ENCODE results near the gene ZNF174.

Gene ZNF174

GRCh38 chr16:3400446-3400778, 603 bp upstream of the ZNF174 start:
- Histone ChIP-seq H3K4me3 (peak overlapping the region; percentile 92), H3K27ac (peak overlapping the region; percentile 79 to 90)
- TF ChIP-seq, protein P1, sequence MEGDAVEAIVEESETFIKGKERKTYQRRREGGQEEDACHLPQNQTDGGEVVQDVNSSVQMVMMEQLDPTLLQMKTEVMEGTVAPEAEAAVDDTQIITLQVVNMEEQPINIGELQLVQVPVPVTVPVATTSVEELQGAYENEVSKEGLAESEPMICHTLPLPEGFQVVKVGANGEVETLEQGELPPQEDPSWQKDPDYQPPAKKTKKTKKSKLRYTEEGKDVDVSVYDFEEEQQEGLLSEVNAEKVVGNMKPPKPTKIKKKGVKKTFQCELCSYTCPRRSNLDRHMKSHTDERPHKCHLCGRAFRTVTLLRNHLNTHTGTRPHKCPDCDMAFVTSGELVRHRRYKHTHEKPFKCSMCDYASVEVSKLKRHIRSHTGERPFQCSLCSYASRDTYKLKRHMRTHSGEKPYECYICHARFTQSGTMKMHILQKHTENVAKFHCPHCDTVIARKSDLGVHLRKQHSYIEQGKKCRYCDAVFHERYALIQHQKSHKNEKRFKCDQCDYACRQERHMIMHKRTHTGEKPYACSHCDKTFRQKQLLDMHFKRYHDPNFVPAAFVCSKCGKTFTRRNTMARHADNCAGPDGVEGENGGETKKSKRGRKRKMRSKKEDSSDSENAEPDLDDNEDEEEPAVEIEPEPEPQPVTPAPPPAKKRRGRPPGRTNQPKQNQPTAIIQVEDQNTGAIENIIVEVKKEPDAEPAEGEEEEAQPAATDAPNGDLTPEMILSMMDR (IDR thresholded peaks at IDR 0.05): no peak
- DNase-seq (ENCODE audit: low spot score): no peak

GRCh38 chr16:3401719-3402397, 843 bp downstream of the ZNF174 start:
- H3K4me3 ChIP-seq: peak overlapping the region; percentile 92
- peak overlapping the region; percentile 79 to 90 for H3K27ac ChIP-seq
- TF ChIP-seq, protein P1 (IDR thresholded peaks at IDR 0.05): no peak
- no peak for DNase-seq (ENCODE audit: low spot score)

GRCh38 chr16:3408561-3409197, 7.7 kb downstream of the ZNF174 start:
- Histone ChIP-seq H3K4me3 (peak overlapping the region; percentile 22), H3K27ac (no peak overlapping the region)
- TF ChIP-seq, protein P1 (IDR thresholded peaks at IDR 0.05): no peak
- no peak for DNase-seq (ENCODE audit: low spot score)

GRCh38 chr16:3413730-3414379, 12.8 kb downstream of the ZNF174 start:
- TF ChIP-seq, protein P1 (IDR thresholded peaks at IDR 0.05): no peak
- Histone ChIP-seq H3K27ac (no peak overlapping the region), H3K4me3 (no peak overlapping the region)
- DNase-seq (ENCODE audit: low spot score): no peak

DNA sequence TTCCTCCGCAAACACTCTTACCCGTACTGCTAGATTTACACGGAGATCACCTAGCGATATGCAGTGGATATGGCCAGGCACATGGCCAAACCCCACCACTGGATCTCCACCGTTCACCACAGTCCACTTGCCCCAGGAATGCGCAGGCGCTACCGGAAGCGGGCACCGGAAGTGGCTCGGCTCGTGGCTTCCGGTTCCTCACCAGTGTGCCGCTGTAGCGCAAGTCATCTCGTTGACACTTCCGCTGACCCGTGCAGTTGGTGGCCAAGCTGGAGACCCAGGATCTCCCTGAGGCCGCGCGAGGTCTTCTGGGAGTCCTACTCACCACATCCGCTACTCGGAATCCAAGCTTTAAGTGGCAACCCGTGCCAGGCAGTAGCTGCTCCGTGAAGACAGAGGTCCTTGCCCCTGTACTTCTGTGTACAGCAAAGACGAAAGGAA, 30.8 kb downstream of the ZNF174 start:
- TF ChIP-seq, protein P1 (IDR thresholded peaks at IDR 0.05): no peak
- Histone ChIP-seq H3K4me3 (peak overlapping the region; percentile 62), H3K27ac (no peak overlapping the region)
- DNase-seq (ENCODE audit: low spot score): no peak

DNA sequence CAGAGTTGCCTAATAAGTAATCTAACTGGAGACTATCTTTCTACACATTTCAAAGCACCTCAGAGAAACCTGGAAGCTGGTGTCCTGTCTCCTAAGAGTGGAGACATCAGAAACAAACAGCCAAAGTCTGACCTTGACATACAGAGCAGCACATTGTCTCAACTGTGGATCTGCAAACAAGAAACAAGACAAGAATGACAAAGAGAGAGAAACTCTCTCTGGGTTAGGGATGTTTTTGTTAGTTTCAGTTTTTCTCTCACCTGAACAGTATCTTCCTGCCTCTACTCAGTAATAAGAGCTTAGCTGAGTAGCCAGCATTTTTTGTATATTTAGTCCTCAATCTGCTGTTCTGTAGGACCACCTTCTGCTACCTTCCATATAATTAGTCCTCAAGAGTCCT, 33.4 kb downstream of the ZNF174 start:
- no peak for DNase-seq (ENCODE audit: low spot score)
- Histone ChIP-seq H3K27ac (no peak overlapping the region), H3K4me3 (no peak overlapping the region)
- TF ChIP-seq, protein P1 (IDR thresholded peaks at IDR 0.05): no peak
